ENCODE data around the gene APCDD1. TPM values are rescaled to one million over a fixed set of nuclear protein-coding genes. Genes with fewer than 3 reads are reported as not detected.

The APCDD1 gene
- total and polyA plus RNA-seq, 2 experiments from 2014 or later = 0.31 to 1.0 TPM

DNA sequence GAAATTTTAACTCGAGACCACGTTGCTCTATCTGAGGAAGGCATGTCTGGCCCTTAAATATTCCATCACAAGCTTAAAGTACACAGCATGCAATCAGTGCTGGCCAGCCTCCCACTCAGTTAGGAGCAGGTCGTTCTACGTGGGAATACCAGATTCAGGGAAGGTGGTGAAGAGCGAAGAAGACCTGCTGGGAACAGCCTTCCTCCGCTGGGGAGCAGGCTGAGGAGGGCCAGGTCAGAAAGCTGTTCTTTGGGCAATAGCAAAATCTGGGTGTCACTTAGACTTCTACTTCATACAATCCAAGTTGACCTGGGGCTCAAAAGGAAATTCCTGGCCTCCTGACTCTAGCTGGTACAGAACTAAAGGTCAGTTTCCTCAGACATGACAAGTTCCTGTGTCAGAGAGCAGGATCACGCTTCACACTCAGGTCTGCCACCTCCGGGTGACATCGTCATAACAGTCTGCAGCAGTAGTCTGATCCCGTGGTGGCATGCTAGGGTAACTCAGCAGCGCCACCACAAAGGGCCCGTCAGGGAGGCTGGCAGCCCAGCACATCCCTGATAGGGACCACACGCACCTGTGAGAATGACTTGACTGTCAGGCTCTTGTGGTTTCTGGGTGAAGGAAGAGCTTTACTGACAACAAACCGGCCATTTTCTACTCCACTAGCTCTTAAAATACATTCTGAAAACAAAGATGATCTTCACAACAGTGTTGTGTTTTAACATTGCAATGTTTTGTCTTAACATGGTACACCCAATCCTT, 36.1 kb downstream of the APCDD1 start:
- H3K79me2 ChIP-seq (replicated peaks; ENCODE audit: insufficient read depth) = no peaks in the 10 kb centered on the region
- peaks cover 12% of the 10 kb centered on the region; the same call in 1 of the 2 replicates for H3K9me2 ChIP-seq (ENCODE audit: insufficient read depth)
- no peaks in the 10 kb centered on the region for H3F3A ChIP-seq (replicated peaks; ENCODE audit: low read depth)
- no peaks in the 10 kb centered on the region for H3K27me3 Mint-ChIP-seq (ENCODE audit: insufficient read depth, low read depth, poor library complexity)
- H3K4me3 ChIP-seq = no peak overlapping the region
- no peaks in the 10 kb centered on the region for H3K9me3 Mint-ChIP-seq
- peaks cover 8% of the 10 kb centered on the region for H3K4me1 Mint-ChIP-seq
- no peaks in the 10 kb centered on the region for H3K36me3 ChIP-seq (ENCODE audit: insufficient read depth)
- H4K20me1 ChIP-seq (replicated peaks; ENCODE audit: insufficient read depth) = no peaks in the 10 kb centered on the region
- no peaks in the 10 kb centered on the region for H3K4me1 ChIP-seq (ENCODE audit: insufficient read depth)
- no peaks in the 10 kb centered on the region for H3K27me3 ChIP-seq (ENCODE audit: insufficient read depth)
- no peak overlapping the region for H2AFZ ChIP-seq
- TF ChIP-seq, protein P1, sequence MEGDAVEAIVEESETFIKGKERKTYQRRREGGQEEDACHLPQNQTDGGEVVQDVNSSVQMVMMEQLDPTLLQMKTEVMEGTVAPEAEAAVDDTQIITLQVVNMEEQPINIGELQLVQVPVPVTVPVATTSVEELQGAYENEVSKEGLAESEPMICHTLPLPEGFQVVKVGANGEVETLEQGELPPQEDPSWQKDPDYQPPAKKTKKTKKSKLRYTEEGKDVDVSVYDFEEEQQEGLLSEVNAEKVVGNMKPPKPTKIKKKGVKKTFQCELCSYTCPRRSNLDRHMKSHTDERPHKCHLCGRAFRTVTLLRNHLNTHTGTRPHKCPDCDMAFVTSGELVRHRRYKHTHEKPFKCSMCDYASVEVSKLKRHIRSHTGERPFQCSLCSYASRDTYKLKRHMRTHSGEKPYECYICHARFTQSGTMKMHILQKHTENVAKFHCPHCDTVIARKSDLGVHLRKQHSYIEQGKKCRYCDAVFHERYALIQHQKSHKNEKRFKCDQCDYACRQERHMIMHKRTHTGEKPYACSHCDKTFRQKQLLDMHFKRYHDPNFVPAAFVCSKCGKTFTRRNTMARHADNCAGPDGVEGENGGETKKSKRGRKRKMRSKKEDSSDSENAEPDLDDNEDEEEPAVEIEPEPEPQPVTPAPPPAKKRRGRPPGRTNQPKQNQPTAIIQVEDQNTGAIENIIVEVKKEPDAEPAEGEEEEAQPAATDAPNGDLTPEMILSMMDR (conservative IDR thresholded peaks at IDR 0.05; ENCODE audit: low read depth in 2 of 2) = peak; percentile 23 to 64; a peak in 3 of 4 replicates
- TF ChIP-seq CREB1 (CRISPR knock-in tag; IDR thresholded peaks at IDR 0.05; ENCODE audit: low read depth) = no peak
- ATAC-seq (peak; percentile 96), DNase-seq (ENCODE audit: low spot score) (peak; percentile 59)
- no peak overlapping the region for H3K27ac ChIP-seq (ENCODE audit: low read depth)
- H3K27ac Mint-ChIP-seq = no peak overlapping the region
- no peak overlapping the region for H3K4me2 ChIP-seq
- no peak overlapping the region for H3K4me3 Mint-ChIP-seq
- H3K36me3 Mint-ChIP-seq (ENCODE audit: low read depth) = no peaks in the 10 kb centered on the region

DNA sequence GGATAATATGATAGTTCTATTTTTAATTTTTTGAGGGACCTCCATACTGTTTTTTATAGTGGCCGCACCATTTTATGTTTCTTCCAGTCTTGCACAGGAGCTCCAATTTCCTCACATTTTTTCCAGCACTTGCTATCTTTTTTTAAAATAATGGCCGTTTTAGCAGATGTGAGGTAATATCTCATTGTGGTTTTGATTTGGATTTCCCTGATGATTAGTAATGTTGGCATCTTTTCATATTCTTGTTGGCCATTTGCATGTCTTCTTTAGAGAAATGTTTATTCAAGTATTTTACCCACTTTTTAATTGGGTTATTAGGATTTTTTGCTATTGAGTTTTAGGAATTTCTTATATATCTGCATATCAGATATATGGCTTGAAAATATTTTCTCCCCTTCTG, 41.5 kb downstream of the APCDD1 start:
- Histone ChIP-seq H3K27me3 (ENCODE audit: insufficient read depth) (no peaks in the 10 kb centered on the region), H3K4me3 (no peak overlapping the region), H3K27ac (ENCODE audit: low read depth) (no peak overlapping the region), H3K4me1 (ENCODE audit: insufficient read depth) (no peaks in the 10 kb centered on the region), H4K20me1 (replicated peaks; ENCODE audit: insufficient read depth) (no peaks in the 10 kb centered on the region), H3K4me2 (no peak overlapping the region), H3K36me3 (ENCODE audit: insufficient read depth) (no peaks in the 10 kb centered on the region), H3K9me2 (ENCODE audit: insufficient read depth) (peaks cover 12% of the 10 kb centered on the region; the same call in 1 of the 2 replicates), H3K79me2 (replicated peaks; ENCODE audit: insufficient read depth) (no peaks in the 10 kb centered on the region), H2AFZ (no peak overlapping the region), H3F3A (replicated peaks; ENCODE audit: low read depth) (no peaks in the 10 kb centered on the region)
- Mint-ChIP-seq H3K36me3 (ENCODE audit: low read depth) (no peaks in the 10 kb centered on the region), H3K4me3 (no peak overlapping the region), H3K4me1 (no peaks in the 10 kb centered on the region), H3K27me3 (ENCODE audit: insufficient read depth, low read depth, poor library complexity) (no peaks in the 10 kb centered on the region), H3K9me3 (no peaks in the 10 kb centered on the region), H3K27ac (no peak overlapping the region)
- ATAC-seq (no peak), DNase-seq (ENCODE audit: low spot score) (no peak)
- TF ChIP-seq, protein P1 (conservative IDR thresholded peaks at IDR 0.05; ENCODE audit: low read depth in 2 of 2) = no peak
- TF ChIP-seq STAT1 (IDR thresholded peaks at IDR 0.05; ENCODE audit: unreplicated experiment) (no peak), EZH2phosphoT487 (IDR thresholded peaks at IDR 0.05; ENCODE audit: unreplicated experiment) (no peak), NANOG (IDR thresholded peaks at IDR 0.05; ENCODE audit: borderline replicate concordance) (no peak), CREB1 (CRISPR knock-in tag; IDR thresholded peaks at IDR 0.05; ENCODE audit: low read depth) (no peak), JUNB (IDR thresholded peaks at IDR 0.05; ENCODE audit: unreplicated experiment) (no peak)
- TF ChIP-seq, protein P2, sequence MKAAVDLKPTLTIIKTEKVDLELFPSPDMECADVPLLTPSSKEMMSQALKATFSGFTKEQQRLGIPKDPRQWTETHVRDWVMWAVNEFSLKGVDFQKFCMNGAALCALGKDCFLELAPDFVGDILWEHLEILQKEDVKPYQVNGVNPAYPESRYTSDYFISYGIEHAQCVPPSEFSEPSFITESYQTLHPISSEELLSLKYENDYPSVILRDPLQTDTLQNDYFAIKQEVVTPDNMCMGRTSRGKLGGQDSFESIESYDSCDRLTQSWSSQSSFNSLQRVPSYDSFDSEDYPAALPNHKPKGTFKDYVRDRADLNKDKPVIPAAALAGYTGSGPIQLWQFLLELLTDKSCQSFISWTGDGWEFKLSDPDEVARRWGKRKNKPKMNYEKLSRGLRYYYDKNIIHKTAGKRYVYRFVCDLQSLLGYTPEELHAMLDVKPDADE (IDR thresholded peaks at IDR 0.05) = no peak
- TF ChIP-seq, protein P3, sequence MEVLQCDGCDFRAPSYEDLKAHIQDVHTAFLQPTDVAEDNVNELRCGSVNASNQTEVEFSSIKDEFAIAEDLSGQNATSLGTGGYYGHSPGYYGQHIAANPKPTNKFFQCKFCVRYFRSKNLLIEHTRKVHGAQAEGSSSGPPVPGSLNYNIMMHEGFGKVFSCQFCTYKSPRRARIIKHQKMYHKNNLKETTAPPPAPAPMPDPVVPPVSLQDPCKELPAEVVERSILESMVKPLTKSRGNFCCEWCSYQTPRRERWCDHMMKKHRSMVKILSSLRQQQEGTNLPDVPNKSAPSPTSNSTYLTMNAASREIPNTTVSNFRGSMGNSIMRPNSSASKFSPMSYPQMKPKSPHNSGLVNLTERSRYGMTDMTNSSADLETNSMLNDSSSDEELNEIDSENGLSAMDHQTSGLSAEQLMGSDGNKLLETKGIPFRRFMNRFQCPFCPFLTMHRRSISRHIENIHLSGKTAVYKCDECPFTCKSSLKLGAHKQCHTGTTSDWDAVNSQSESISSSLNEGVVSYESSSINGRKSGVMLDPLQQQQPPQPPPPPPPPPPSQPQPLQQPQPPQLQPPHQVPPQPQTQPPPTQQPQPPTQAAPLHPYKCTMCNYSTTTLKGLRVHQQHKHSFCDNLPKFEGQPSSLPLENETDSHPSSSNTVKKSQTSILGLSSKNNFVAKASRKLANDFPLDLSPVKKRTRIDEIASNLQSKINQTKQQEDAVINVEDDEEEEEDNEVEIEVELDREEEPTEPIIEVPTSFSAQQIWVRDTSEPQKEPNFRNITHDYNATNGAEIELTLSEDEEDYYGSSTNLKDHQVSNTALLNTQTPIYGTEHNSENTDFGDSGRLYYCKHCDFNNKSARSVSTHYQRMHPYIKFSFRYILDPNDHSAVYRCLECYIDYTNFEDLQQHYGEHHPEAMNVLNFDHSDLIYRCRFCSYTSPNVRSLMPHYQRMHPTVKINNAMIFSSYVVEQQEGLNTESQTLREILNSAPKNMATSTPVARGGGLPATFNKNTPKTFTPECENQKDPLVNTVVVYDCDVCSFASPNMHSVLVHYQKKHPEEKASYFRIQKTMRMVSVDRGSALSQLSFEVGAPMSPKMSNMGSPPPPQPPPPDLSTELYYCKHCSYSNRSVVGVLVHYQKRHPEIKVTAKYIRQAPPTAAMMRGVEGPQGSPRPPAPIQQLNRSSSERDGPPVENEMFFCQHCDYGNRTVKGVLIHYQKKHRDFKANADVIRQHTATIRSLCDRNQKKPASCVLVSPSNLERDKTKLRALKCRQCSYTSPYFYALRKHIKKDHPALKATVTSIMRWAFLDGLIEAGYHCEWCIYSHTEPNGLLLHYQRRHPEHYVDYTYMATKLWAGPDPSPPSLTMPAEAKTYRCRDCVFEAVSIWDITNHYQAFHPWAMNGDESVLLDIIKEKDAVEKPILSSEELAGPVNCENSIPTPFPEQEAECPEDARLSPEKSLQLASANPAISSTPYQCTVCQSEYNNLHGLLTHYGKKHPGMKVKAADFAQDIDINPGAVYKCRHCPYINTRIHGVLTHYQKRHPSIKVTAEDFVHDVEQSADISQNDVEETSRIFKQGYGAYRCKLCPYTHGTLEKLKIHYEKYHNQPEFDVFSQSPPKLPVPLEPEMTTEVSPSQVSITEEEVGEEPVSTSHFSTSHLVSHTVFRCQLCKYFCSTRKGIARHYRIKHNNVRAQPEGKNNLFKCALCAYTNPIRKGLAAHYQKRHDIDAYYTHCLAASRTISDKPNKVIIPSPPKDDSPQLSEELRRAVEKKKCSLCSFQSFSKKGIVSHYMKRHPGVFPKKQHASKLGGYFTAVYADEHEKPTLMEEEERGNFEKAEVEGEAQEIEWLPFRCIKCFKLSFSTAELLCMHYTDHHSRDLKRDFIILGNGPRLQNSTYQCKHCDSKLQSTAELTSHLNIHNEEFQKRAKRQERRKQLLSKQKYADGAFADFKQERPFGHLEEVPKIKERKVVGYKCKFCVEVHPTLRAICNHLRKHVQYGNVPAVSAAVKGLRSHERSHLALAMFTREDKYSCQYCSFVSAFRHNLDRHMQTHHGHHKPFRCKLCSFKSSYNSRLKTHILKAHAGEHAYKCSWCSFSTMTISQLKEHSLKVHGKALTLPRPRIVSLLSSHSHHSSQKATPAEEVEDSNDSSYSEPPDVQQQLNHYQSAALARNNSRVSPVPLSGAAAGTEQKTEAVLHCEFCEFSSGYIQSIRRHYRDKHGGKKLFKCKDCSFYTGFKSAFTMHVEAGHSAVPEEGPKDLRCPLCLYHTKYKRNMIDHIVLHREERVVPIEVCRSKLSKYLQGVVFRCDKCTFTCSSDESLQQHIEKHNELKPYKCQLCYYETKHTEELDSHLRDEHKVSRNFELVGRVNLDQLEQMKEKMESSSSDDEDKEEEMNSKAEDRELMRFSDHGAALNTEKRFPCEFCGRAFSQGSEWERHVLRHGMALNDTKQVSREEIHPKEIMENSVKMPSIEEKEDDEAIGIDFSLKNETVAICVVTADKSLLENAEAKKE (CRISPR knock-in tag; IDR thresholded peaks at IDR 0.05) = no peak

All from GM23338 (cell line).